ENCODE results near the gene STARD9. TPM values are rescaled to one million over a fixed set of nuclear protein-coding genes. Genes with fewer than 3 reads are reported as not detected.

STARD9 gene
- total and polyA plus RNA-seq, 9 of the 15 experiments (the other 6 are each of a cell fraction or from before 2014, with no cell fraction given) = 0.45 to 6.0 (median 3.6) TPM

GRCh38 chr15:42575188-42576039 lies at the start of gene STARD9 (continued):
- TF ChIP-seq MBD1 (CRISPR knock-in tag; IDR thresholded peaks at IDR 0.05) (no peak), ZNF57 (CRISPR knock-in tag; IDR thresholded peaks at IDR 0.05) (no peak), MLX (CRISPR knock-in tag; conservative IDR thresholded peaks at IDR 0.05) (no peak), EP300 (IDR thresholded peaks at IDR 0.05; ENCODE audit: low read length) (no peak), TAF9B (IDR thresholded peaks at IDR 0.05; ENCODE audit: partially characterized antibody) (no peak), E2F5 (CRISPR knock-in tag; IDR thresholded peaks at IDR 0.05) (peak; percentile 82), MAFF (IDR thresholded peaks at IDR 0.05; ENCODE audit: low read length) (no peak), MAFK (IDR thresholded peaks at IDR 0.05; ENCODE audit: low read length) (no peak), CBFA2T3 (IDR thresholded peaks at IDR 0.05) (no peak), L3MBTL2 (IDR thresholded peaks at IDR 0.05) (peak; percentile 97), ZNF277 (CRISPR knock-in tag; IDR thresholded peaks at IDR 0.05; ENCODE audit: borderline replicate concordance) (no peak), PHF8 (IDR thresholded peaks at IDR 0.05; ENCODE audit: borderline replicate concordance, low read length) (peak; percentile 82; the same call in 1 of the 2 replicates), HDAC6 (IDR thresholded peaks at IDR 0.05; ENCODE audit: low read depth, low read length) (no peak), CEBPZ (IDR thresholded peaks at IDR 0.05; ENCODE audit: borderline replicate concordance, low read depth, low read length) (no peak), CAMTA2 (CRISPR knock-in tag; conservative IDR thresholded peaks at IDR 0.05) (no peak), RNF2 (IDR thresholded peaks at IDR 0.05) (no peak), ZNF408 (CRISPR knock-in tag; IDR thresholded peaks at IDR 0.05; ENCODE audit: low read depth) (no peak), RFX7 (CRISPR knock-in tag; IDR thresholded peaks at IDR 0.05) (no peak), PCBP1 (IDR thresholded peaks at IDR 0.05; ENCODE audit: low read depth, low read length, poor library complexity, severe bottlenecking) (no peak), STAT5B (CRISPR knock-in tag; IDR thresholded peaks at IDR 0.05) (no peak), JUNB (CRISPR knock-in tag; conservative IDR thresholded peaks at IDR 0.05) (no peak)
